HG03442 (cell line): ENCODE results near the gene EML3.
"Not testable (repeated sequence)": the region's sequence is repeated elsewhere in the genome, so short reads cannot be mapped to it uniquely, and the experiment has no call there.

ENCODE experiments used
- ATAC-seq: cut with Tn5 transposase; IDR thresholded peaks from one replicate; pipeline ENCODE4 v1.9.1; 2021; ENCODE audit warnings: mild to moderate bottlenecking, moderate library complexity; ENCODE audit not compliant: unreplicated experiment

The EML3 gene

GRCh38 chr11:62600367-62601121, 12.0 kb downstream of the EML3 start:
- ATAC-seq, result no peak

DNA sequence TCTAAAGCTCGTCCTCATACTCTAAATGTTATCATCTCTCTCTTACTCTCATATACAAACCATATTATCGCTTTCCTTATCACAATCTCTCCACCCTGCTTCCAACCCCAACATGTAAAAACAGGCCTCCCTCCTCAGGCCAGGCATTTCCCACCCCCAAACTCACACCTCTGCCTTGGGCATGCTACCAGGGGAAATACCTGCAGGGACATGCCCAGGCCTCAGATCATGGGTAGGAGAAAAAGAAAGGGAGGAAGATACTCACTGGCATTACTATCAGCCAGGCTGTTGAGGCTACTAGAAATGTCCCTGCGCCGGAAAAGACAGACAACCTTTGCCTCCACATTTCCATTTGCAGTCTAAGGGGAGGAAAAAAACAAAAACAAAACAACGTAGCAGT, 12.7 kb downstream of the EML3 start:
- no peak for ATAC-seq

DNA sequence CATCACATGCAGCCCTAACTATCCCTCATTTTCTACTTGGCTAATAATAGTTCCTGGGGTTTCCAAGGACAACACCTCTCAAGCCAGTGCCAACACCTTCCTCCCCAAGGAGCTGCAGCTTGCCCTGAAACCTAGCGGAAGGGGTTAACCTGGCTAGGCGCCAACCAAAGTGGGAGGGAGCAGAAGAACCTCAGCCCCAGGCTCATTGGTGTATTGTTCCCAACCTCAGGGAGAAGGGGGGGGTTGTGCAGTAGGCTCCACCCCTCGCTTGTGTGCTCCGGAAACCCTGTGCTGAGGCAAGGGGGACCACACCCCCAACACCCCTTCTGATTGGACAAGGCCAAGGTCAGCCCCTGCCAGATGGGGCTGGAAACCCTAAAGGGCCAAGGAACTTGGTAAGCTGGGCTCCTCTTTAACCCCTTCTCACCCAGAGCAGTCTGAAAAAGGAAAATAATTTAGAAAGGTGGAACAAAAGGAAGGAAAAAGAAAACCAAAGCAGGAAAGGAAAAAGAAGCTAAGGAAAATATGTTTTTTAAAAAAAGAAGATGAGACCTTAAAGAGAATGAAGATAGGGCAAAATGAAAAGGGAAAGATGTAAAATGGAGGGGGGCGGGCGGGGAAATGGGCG, 13.4 kb downstream of the EML3 start:
- ATAC-seq, result peak; percentile 49

DNA sequence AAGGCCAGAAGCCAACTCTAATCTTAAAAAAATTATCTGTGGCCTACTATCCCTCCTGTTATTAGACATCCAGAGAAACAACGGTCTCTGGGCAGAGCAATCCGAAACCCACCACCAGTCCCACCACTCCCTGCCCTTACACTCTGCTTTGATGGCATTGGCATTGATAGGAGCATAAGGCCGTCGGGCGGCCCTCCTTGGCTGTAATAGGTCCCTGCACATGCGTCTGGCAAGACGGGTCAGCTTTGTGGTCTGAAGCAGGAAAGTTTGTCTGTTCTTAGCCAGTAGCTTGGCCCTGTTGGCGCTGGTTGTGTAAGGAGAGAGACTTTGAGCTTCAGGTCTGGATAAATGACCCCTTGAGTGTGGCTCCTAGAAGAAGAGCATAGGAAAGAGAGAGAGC, 17.5 kb downstream of the EML3 start:
- no peak for ATAC-seq

DNA sequence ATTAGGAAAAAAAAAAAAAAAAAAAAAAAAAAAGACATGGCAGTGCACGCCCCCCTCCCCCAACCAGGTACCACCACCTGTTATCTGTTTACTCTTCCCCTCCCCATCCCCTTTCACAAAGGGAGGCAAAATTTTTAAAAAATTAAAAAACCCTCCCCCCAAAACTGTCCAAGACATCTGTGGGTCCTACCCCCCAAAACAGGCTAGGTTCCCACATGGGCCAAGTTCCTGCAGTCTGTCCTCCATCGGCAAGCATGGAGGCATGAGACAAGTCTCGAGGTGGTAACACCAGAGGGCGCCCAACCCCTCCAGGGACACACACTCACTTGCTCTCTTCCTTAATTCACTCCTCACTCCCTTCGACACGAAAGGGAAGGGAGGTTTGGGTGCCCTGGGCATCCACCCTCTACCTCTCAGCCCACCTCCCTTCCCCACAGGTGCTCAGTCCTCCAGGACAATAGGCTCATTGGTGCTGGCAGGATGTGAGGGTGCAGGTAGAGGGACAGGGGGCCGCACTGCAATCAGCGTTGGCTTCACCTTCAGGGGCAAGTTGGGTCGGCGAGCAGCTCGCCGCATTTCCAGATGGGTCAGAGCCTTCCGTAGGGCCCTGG, 19.0 kb downstream of the EML3 start:
- no peak for ATAC-seq

- ATAC-seq, result no peak
Observed at GRCh38 chr11:62592989-62593421, 19.6 kb downstream of the EML3 start.

DNA sequence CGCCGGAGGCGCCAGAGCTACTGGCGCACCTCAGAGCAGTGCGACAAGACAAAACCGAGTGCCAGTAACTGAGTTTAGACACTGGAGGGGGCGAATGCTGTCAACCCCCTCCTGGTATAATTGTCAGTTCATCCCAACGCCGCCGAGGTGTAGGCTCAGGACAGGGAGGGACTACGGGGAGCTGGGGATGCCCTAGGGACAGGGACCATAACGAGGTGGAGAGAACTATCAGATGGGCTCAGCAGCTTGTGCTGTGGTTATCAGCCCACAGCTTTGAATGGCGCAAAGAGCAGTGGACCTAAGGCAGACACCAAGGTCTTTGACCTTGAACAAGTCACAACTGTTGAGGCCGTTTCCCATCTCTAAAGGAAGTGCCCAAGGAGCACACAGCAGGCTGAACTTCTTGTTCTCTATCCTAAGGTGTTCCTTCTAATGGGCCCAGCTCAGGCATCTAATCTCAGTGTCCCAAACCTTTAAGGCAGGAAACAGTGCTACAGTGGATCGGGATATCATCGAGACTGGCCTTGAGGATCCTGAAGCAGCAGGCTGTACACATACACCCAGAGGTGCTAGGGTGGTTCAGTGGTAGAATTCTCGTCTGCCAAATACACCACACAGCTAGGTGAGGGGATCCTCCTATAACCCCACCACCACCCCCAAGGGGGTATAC, 20.3 kb downstream of the EML3 start:
- peak; percentile 4 for ATAC-seq

DNA sequence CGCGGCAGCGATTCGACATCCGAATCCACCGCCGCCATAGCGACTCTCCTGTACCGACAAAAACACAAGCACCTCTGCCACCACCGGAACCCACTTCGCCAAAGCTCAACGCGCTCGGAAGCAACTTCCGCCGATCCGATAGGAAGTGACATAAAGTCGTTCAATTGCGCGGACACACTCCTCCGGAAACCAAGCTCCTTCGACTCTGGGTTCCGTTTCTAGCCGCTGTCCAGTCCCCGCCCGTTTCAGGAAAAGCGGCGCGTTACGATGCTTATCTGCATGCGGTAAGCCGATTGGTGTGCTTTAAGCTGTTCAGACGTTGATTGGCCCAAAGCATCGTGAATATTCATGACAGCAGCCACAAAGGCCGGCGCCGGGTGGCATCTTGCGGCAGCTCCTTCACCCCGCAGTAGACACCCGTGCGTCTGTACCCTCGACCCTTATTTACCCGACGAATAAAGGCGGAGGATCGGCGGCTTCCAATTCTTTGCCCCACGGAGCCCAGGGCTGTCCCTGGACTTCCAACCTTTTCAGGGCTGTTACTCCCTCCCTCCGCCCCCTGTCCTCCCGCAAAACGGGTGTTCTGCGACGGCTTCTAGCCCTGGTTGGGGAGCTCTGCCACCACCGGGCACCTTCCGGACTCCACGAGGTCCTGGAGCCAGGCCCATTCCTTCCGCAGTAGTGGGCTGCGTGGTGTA, 21.0 kb downstream of the EML3 start, which contains the start of gene TUT1:
TUT1 (minus strand) TSS at position 76 of the 698 bp plus-strand sequence; CDS start at position 38, 38 bp downstream.
- ATAC-seq, result peak; percentile 75

DNA sequence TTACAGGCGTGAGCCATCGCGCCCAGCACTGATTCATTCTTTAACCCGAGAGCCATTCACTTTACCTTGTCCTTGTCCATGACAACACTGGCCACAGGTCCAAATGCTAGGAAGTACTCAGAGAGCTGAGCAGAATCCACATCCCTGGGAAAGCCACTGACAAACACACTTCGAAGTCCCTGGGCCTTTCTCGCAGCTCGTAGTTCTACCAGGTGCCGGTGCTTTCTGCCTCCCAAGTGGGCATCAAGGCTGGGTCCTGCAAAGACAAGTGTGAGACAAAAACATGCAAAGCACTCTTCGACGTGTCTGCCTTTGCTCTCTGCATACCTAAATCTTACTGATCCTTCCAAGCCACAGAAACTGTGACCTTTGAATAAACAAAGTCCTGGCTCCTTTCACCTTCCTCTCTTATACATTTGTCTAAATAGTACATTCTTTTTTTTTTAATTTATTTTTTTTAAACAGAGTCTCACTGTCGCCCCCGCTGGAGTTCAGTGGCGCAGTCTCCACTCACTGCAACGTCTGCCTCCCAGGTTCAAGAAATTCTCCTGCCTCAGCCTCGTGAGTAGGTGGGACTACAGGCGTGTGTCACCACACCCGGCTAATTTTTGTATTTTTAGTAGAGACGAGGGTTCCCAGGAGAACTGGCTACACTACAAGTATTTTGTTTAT, 23.5 kb downstream of the EML3 start:
- no peak for ATAC-seq

GRCh38 chr11:62585356-62585755, 27.2 kb downstream of the EML3 start:
- not testable (repeated sequence) for ATAC-seq

DNA sequence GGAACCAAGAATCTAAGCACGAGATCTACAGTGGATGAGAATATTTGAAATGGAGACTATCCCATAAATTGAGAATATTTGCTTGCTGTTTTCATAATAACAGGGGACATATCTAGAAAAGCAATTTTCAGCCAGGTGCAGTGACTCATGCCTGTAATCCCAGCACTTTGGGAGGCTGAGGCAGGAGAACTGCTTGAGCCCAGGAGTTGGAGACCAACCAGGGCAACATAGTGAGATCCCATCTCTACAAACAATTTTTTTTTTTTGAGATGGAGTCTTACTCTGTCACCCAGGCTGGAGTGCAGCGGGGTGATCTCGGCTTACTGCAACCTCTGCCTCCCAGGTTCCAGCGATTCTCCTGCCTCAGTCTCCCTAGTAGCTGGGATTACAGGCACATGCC, 30.8 kb downstream of the EML3 start:
- not testable (repeated sequence) for ATAC-seq

GRCh38 chr11:62580959-62581715, 31.4 kb downstream of the EML3 start:
- ATAC-seq, result no peak

- ATAC-seq, result no peak
Observed at GRCh38 chr11:62579252-62579651, 33.3 kb downstream of the EML3 start.

- ATAC-seq, result no peak
Observed at GRCh38 chr11:62578541-62578940, 34.0 kb downstream of the EML3 start.

DNA sequence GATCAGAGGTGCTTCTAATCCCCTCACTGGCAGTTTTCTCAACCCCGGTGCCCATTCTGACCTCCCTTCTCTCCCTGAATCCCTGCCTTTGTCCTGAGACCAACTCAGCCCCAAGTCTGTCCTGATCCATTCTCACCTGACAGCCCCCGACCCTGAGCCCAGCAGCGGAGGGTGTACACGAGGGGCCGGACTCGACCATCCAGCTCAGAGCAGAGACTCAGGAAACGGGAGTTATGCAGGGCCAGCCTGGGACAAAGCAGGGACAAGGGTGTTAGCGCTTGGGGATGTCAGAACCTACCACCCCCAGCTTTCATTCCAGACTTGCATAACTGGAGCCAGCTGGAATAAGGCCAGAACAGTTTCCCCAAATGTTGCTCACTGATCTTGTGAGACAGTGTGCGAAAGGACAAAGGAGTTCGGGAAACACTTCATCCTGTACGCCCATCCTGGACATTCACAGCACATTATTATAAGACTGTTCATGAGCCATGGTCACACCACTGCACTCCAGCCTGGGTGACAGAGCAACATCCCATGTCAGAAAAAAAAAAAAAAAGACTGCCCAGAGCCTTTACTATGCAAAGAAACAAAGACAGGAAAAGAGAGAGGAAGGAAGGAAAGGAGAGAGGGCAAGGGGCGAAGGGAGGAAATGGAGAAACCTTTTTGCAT, 35.4 kb downstream of the EML3 start:
- no peak for ATAC-seq

DNA sequence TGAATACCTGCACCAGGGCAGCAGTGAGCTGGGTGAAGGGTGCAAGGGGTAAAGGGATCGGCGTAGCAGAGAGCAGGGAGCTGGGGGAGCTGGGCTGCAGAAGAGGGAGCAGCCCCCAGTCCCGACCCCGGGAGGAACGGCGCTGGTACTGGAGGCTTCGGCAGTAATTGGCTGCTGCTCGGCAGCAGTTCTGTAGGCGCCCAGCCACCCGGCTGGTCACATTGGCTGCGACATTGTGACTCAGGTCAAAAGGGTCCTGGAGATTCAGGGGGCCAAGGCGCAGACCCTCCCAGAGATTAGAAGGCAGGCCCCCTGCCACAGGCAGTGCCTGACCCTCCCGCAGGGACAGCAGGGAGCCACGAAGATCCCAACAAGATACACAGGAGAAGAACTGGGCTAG, 36.7 kb downstream of the EML3 start:
- ATAC-seq, result no peak

GRCh38 chr11:62575156-62575555, 37.4 kb downstream of the EML3 start:
- no peak for ATAC-seq

GRCh38 chr11:62574363-62575071, 38.1 kb downstream of the EML3 start:
- ATAC-seq, result peak; percentile 10
